GM23248 (cell line): ENCODE data around the gene SEL1L.
"Not testable (repeated sequence)": the region's sequence is repeated elsewhere in the genome, so short reads cannot be mapped to it uniquely, and the experiment has no call there.

Experiments
- EZH2 ChIP-seq: fragments of 200-600 bp; sonication (generic); IDR thresholded peaks from 2 replicates; pipeline ENCODE4 v1.6.1; 2018; ENCODE audit warnings: antibody characterized with exemption, mild to moderate bottlenecking; ENCODE audit not compliant: insufficient read depth, poor library complexity, severe bottlenecking
- EZH2phosphoT487 ChIP-seq: fragments of 200-600 bp; sonication (generic); IDR thresholded peaks from 2 replicates; pipeline ENCODE4 v1.6.1; 2018; ENCODE audit warnings: antibody characterized with exemption, moderate library complexity, mild to moderate bottlenecking, low read depth; ENCODE audit not compliant: insufficient read depth

GRCh38 chr14:81512826-81513225 is 20.8 kb downstream of the SEL1L start:
- not testable (repeated sequence) for TF ChIP-seq EZH2, EZH2phosphoT487
